AG08396 (cell line): ENCODE measurements around the gene CSF3R.

Experiments
- DNase-seq: peaks from one replicate; pipeline ENCODE4 v3.0.0; 2012; ENCODE audit warnings: low spot score, mixed read lengths

CSF3R gene

GRCh38 chr1:36457691-36458090 is 25.0 kb downstream of the CSF3R start:
- no peak for DNase-seq

DNA sequence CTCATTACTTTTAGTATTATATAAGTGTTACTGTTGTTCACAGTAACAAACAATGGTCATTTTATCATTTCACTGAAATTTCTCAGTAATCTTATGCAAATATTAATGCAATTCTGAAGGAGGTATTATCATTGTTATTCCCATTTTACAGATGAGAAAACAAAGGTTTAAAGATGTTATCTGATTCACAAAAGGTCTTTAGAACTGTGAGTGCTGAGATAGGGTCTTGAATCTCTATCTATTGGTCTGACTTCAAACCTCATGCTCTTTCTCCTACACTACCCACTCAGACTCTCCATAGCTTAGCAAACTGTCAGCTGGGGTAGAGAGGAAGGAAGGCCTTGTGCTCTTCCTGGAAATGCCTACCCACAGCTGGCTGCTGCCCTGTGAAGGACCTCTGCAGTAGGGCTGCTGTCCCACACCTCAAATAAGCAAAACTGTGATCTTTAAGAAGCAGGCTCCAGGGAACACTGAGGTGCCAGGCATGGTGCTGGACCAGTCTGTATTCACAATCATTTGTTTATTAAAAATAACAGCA is 26.3 kb downstream of the CSF3R start:
- DNase-seq, result no peak

DNA sequence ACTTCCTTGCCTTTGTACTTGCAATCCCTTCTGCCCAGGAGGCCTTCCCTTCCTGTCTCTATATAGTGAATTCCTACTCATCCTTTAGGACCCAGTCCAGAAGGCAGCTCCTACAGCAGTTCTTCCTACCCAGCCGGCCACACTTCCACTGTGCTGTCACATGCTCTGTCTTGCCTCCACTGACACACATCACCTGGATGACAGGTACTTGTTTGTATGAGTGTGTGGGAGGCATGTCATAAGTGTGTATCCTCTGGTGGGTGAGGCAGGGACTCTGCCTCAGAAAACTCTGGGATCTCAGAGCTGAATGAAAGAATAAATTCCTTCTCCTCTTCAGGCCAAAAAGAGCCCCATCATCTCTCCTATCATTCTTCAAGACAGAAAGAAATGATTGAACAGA is 27.3 kb downstream of the CSF3R start:
- no peak for DNase-seq

DNA sequence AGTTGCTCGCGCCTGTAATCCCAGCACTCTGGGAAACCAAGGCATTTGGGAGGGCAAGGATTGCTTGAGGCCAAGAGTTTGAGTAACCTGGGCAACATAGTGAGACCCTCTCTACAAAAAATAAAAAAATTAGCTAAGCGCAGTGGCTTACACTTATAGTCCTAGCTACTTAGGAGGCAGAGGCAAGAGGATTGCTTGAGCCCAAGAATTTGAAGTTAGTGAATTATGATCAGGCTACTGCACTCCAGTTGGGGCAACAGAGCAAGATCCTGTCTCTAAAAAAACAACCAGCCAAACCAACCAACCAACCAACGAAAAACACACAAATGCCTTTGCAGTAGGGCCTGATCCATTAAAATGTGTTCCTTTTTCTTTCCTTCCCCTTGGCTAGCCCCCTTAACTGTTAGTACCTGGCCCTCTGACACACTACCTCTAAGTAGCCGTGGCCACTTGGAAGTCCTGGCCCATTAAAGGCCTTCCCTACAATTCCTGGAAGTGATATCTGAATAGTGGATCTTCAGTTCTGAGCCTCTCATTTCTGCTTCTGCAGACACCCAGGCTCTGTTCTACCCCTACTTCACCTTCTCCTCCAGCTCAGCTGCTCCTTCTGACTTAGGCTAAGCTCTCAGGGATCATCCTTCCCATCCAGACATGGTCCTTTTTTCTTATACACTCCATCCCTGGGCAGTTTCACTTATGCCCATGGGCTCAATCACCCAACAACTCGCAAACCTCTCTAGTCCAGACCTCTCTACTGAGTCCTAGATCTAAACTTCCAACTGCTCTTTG is 28.9 kb downstream of the CSF3R start:
- no peak for DNase-seq

GRCh38 chr1:36453051-36453450 is 29.7 kb downstream of the CSF3R start:
- DNase-seq, result no peak

DNA sequence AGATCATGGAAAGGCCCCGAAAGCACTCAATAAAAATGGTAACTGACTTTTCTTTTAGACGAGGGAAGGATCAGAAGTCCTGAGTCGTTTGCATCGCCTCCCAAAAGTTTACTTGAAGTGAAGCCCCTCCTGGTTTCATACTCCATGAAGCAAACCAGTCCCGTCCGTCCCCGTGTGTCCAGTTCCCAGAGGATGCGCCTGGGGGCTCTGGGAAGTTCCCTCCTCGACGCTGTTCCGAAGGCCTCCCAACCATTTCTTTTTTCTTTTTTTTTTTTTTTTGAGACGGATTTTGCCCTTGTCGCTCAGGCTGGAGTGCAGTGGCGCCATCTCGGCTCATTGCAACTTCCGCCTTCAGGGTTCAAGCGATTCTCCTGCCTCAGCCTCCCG is 31.8 kb downstream of the CSF3R start:
- no peak for DNase-seq

DNA sequence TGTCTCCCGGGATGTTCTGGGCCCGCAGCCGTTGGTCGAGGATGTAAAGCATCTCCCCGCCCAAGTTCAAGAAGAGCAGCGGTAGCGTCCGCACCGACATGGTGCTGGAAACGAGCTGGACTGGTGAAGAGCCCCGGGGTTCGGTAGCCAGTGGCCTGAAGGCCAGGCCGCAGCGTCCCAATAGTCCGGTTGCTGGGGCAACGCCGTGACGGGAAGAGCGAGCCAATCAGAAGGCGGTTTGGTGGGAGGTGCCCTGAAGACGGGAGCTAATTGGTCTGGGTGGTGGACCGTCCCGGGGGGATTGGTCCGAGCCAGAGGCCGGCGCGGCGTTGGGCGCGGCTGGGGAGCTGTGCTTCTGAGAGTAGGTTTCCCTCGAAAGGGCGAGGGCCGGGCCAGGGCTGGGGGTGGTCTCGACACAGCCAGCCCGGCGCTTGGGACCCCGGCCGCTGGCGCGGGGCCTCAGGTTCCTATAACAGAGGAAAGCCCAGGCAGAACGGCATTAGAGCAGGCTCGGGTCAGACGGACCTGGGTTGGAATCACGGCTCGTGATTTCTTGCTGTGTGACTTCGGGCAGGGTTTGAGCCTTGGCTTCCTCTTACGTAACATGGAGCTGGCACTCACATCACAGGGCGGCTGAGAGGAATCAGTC is 32.3 kb downstream of the CSF3R start, which contains the start of gene OSCP1:
Gene OSCP1 (minus strand): TSS at position 182 of the 649 bp plus-strand sequence. CDS start 82 bp downstream, at position 100.
- peak; percentile 100 for DNase-seq

DNA sequence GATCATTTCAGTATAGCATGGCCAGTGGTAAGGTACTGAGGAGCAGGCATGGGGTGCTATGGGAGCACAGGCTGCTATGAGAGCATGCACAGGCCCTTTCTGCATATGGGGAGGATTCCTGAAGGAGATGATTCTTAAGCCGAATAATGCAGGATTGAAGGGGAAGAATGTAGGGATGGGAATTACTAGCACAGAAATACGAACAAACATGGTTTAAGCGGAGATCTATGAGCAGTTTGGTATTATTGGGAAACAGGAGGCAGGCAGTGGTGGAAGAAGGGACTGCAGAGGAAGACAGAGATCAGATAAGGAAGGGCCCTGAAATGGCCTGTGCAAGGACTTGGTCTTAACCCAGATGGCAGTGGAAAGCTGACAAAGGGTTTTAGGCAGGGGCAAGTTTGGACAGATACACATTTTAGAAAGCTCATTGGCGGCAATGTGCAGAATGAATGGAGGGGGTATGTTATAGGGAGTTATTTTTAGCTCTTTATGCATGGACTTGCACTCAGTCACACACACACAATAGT is 34.1 kb downstream of the CSF3R start:
- DNase-seq, result no peak

GRCh38 chr1:36447450-36447849 is 35.3 kb downstream of the CSF3R start:
- DNase-seq, result no peak

DNA sequence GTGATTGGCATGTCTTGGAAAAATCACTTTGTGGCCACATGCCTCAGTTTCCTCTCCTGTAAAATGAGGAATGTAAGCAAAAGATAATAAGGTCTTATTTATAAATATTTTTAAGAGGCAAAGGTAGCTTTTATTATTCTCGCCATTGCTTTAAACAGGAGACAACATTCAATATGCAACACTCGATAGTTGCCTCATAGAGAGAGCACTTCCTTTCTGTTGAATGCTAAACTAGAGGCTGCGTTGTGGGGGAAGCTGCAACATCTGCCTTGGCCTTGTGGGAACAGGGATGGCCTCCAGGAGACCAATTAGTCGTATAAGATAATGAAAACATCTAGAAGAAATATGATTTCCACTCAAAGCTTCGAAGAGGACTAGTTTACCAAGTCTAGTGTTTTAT is 36.0 kb downstream of the CSF3R start:
- no peak for DNase-seq

GRCh38 chr1:36446271-36446670 is 36.4 kb downstream of the CSF3R start:
- DNase-seq, result no peak

DNA sequence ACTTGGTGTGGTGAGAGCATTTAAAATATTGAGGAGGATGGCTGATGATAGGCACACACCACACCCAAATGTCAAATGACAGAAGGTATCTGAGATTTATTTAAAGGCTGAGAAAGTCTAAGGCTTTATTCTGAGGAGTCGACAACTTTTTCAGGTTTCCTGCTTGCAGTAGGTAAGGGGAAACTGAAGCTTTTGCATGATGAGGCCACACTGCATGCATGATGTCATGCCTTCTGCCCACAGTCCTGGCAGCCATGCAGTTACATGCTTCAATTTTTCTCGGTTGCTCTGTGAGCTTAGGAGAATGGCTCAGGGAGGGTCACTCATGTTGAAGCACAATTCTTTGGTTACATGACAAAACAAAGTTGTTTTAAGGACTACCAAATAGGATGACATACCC is 39.4 kb downstream of the CSF3R start:
- no peak for DNase-seq

DNA sequence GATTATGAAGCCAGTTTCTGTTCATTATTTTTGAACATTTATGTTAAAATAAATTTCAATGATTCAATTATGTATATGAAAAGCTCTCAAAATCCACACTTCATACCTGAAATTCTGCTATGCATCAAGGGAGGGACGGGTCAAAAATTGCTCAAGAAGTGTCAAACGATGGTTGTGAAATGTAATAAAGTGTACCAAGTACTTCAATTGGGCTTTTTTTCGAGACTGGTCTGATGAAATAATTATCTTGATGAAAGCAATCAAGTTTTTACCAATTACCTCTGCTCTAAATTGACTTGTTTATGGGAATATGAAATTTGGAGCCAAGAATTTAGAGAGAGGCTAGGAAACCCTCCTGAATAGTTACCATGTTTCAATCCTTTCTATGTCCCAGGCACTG is 40.4 kb downstream of the CSF3R start:
- DNase-seq, result no peak

DNA sequence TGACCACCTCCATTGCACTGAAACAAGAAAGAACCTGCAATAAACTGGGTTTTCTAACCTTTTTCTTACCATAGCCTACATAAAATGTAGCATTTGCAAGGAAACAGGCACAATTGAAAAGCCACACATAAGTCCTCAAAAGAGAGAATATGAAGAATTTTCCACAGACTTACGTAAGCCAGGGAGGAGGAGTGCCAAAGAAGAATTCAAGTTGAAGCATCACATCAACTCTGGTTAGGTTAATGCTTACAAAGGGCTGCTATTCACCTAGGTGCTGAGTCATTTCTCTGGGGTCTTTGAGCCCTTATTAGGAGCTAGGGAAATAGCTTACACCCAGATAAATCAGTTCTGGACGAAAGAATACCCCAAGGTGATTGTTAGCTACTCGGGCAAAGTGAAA is 42.1 kb downstream of the CSF3R start:
- DNase-seq, result no peak

DNA sequence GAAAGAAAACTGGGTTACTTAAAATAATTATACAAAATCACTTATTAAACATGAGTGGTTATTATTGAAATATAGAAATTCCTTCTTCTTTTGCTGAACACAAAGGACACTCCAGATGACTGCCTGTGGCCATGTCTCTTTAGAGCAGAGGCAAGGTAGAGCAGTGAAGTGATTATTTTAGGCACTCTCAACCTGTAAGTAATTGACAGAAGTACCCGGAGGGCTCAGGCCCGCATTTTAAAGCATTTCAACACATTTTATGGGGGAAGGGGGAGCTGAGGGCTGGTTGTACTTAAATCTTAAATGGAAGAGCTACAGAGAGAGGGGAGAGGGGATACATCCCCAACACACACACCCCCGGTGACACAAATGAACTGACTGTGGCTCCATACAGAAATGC is 42.7 kb downstream of the CSF3R start:
- DNase-seq, result no peak

DNA sequence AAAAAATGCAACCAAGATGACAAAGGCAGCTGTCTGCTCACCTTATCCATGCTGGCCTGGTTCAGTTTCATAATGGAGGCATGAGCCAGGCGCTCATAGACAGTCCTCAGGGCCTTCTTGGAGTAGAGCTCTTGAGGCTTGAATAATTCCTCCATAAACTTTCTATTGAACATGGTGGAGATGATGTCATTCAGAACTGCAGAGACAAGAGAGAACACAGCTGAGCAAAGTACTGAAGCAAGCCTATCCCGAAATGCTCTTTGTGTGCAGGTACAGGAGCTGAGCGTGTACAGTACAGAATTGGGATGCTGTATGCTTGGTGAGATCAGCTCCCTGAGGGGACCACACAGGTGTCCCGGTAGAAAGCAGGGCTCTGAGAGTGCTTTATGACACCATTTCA is 44.0 kb downstream of the CSF3R start:
- DNase-seq, result no peak

DNA sequence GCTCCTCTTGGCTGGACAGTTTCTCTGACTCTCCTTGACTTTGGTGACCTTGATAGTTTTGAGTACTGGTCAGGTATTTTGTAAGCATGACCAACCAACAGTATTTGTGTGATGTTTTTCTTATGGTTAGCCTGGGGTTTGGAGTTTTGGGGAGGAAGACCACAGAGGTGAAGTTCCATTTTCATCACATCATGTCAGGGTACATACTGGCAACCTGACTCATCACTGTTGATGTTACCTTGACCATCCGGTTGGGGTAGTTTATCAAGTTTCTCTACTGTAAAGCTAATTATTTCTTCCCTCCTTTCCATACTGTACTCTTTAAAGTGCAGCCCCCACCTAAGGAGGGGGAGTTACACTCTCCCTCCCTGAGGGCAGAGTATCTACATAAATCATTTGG is 45.9 kb downstream of the CSF3R start:
- no peak for DNase-seq

- no peak for DNase-seq
Observed at GRCh38 chr1:36433102-36433501, 49.6 kb downstream of the CSF3R start.

DNA sequence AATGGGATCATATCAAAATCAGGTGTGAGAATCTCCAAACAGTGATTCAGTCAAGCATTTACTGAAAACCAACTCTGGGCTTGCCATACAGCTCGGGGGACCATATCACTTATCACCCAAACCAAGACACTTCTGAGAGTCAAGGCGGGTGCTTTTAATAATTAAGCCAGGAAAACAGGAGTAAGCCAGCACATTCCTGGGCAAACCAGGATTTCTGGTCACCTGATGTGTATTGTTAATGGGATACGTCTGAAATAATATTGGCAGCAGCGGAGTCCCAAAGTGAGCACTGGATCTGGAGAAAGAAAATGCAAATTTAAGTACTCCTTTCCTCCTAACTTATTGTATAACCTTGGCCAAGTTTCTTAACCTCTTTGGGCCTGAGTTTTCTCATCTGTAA is 50.1 kb downstream of the CSF3R start:
- no peak for DNase-seq

DNA sequence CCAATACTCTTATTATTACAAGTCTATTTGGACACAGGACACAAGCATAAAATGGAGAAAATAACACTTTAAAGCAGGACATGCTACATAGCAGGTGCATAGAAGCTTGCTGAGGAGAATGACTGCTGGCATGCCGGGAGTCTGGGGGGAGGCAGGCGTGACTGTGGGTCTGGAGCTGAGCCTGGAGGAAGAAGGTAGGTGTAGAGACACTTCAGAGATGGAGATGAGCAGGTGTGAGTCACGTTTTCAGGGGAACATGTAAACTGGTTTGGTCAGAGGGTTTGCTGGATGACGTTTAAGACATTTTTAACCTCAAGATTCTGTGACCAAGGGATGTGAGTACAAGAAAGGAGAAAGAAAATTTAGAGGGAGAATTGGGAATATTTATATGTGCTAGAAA is 56.9 kb downstream of the CSF3R start:
- DNase-seq, result no peak

DNA sequence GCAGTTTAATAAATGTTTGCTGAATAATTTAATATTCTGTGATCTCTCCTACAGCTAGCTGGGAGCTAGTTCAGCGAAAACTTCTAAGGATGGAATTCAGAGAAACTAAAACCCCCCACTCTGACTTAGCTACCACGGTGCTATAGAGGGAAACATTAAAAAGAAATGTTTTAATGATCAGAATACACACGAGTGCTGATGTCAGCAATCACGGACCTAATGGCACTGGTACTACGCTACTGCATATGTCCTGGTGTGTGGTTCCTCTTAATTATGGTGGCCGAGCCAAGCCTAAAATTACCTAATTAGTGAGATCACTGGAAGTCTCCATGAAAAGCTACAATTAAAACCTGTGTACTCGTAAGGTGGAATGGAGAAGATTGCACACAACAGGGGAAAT is 61.1 kb downstream of the CSF3R start:
- DNase-seq, result no peak

DNA sequence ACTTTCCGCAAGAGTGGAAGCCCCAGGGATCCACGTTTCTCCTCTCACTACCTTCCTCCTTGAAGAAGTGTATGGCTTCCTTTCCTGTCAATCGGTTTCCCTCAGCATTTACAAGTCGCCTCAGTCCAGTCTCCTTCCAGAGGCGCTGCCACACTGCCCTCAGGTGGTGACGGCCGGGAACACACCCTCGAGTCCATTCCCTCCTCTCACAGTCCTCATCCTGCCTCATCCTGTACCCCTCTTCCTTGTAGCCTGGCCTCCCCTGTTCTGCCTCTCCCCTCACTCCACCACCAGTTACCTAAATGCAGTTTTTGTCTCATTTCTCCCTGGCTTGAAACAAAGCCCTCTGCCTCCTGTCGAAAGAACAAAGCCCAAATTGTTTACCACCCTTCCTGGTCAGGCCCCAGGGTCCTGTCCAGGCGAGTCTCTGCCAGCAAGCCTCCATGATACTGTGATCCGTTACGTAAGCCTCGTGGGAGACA is 61.8 kb downstream of the CSF3R start:
- peak; percentile 78 for DNase-seq

- DNase-seq, result no peak
Observed at GRCh38 chr1:36420409-36420808, 62.3 kb downstream of the CSF3R start.
